Common myeloid progenitor, CD34-positive (primary cell): ENCODE results near the gene HDLBP.

Experiments used
- CTCF ChIA-PET: fragments of 350-600 bp; sonication (Branson Sonifier 250); formaldehyde crosslinking; loops from one replicate; lab custom pipeline; 2021; ENCODE audit warnings: antibody characterized with exemption; lab: Charles Lee
- POLR2A ChIA-PET: fragments of 350-600 bp; sonication (Branson Sonifier 250); formaldehyde crosslinking; loops from one replicate; lab custom pipeline; 2021; ENCODE audit warnings: antibody characterized with exemption; lab: Charles Lee
- DNase-seq, 3 donors: peaks; one replicate each; pipeline versions ENCODE4 v3.0.0 to v3.0.0-alpha.2; 2013
- H3K27ac ChIP-seq, 2 experiments: 1 replicate in 1 of 2; 2 replicates in 1 of 2; pipeline ENCODE4 v1.7.0; 2013; ENCODE audit warnings: inconsistent platforms in 2 of 2, low read length in 2 of 2, mild to moderate bottlenecking in 2 of 2, low read depth in 1 of 2, moderate library complexity in 1 of 2; ENCODE audit not compliant: severe bottlenecking in 2 of 2, insufficient read depth in 1 of 2, poor library complexity in 1 of 2
- H3K27me3 ChIP-seq, 5 experiments: replicated peaks in 2 of 5; 1 replicate in 3 of 5; 2 replicates in 2 of 5; pipeline versions ENCODE4 v1.6.1 to v1.7.0; 2013; ENCODE audit warnings: low read length in 4 of 5, mild to moderate bottlenecking in 2 of 5, moderate library complexity in 2 of 5, inconsistent platforms in 1 of 5; ENCODE audit not compliant: insufficient read depth in 5 of 5, control insufficient read depth in 4 of 5
- H3K36me3 ChIP-seq, 4 experiments: 1 replicate in 2 of 4; 2 replicates in 2 of 4; pipeline versions ENCODE4 v1.6.1 to v1.7.0; 2013; ENCODE audit warnings: low read length in 3 of 4, control low read depth in 1 of 4, mild to moderate bottlenecking in 1 of 4; ENCODE audit not compliant: control insufficient read depth in 4 of 4, insufficient read depth in 4 of 4
- H3K4me1 ChIP-seq, 4 experiments: 1 replicate in 3 of 4; 2 replicates in 1 of 4; pipeline versions ENCODE4 v1.6.1 to v1.7.1; 2013; ENCODE audit warnings: low read length in 3 of 4, mild to moderate bottlenecking in 3 of 4, control low read depth in 1 of 4, inconsistent platforms in 1 of 4, moderate library complexity in 1 of 4; ENCODE audit not compliant: control insufficient read depth in 4 of 4, insufficient read depth in 4 of 4; ENCODE audit errors: control extremely low read depth in 1 of 4
- H3K4me3 ChIP-seq, 7 experiments: 1 replicate in 4 of 7; 2 replicates in 3 of 7; pipeline versions ENCODE4 v1.5.1 to v1.7.0; 2013; ENCODE audit warnings: mild to moderate bottlenecking in 7 of 7, low read length in 6 of 7, moderate library complexity in 6 of 7, inconsistent platforms in 2 of 7, low read depth in 2 of 7, control low read depth in 1 of 7; ENCODE audit not compliant: insufficient read depth in 4 of 7, control insufficient read depth in 1 of 7; ENCODE audit errors: extremely low read depth in 1 of 7
- H3K9me3 ChIP-seq, 5 experiments: 1 replicate in 4 of 5; 2 replicates in 1 of 5; pipeline versions ENCODE4 v1.6.1 to v1.7.1; 2013; ENCODE audit warnings: low read length in 4 of 5, mild to moderate bottlenecking in 2 of 5, inconsistent platforms in 1 of 5, low read depth in 1 of 5, moderate library complexity in 1 of 5; ENCODE audit not compliant: control insufficient read depth in 4 of 5, insufficient read depth in 2 of 5; ENCODE audit errors: control extremely low read depth in 1 of 5
- WGBS: methylation state at CpG from one replicate; pipeline ENCODE4 v1.1.5; 2013; ENCODE audit not compliant: insufficient coverage; 5-methylcytosine and 5-hydroxymethylcytosine counted together

HDLBP gene

DNA sequence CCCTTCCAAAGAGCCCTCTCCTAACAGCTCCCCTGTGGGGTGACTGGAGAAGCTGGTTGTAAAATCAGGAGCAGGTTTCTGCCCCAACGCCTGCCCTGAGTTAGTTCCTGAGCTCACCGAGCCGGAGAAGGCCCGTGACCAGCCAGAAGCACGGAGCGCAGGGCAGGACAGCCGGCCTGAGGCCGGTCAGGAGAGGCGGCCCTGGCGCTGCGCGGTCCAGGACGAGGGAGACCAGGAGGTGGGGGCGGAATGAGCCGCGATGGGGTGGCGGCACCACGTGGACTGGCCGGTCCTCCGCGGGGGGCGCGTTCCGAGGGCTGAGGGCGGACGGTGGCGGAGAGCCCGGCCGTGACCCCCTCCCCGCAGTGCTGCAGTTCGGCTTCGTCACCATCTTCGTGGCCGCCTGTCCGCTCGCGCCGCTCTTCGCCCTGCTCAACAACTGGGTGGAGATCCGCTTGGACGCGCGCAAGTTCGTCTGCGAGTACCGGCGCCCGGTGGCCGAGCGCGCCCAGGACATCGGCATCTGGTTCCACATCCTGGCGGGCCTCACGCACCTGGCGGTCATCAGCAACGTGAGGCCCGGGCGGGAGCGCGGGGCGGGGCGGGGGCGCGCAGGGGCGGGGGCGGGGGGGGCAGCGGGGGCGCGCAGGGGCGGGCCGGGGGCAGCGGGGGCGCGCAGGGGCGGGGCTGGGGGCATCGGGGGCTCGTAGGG, 98.0 kb downstream of the HDLBP start:
- Histone ChIP-seq H3K36me3 (no peaks in the 10 kb centered on the region), H3K27me3 (peaks cover 0 to 2% (median 0%) of the 10 kb centered on the region in 5 experiments), H3K27ac (no peak overlapping the region), H3K9me3 (no peaks in the 10 kb centered on the region), H3K4me1 (peaks cover 2 to 19% (median 13%) of the 10 kb centered on the region in 4 experiments), H3K4me3 (peak overlapping the region; percentile 2 to 79 (median 53))
- ChIA-PET POLR2A (no interaction called here), CTCF (interaction anchor here (0.6 to 1.2 kb wide), 2 partner anchors 44 to 377 kb away, joined by 3 read pairs; no protein-coding TSS in a partner anchor)
- peak; percentile 58 to 80 (median 60) for DNase-seq
- 2% methylated on average over 37 of the region's 77 CpGs for WGBS

DNA sequence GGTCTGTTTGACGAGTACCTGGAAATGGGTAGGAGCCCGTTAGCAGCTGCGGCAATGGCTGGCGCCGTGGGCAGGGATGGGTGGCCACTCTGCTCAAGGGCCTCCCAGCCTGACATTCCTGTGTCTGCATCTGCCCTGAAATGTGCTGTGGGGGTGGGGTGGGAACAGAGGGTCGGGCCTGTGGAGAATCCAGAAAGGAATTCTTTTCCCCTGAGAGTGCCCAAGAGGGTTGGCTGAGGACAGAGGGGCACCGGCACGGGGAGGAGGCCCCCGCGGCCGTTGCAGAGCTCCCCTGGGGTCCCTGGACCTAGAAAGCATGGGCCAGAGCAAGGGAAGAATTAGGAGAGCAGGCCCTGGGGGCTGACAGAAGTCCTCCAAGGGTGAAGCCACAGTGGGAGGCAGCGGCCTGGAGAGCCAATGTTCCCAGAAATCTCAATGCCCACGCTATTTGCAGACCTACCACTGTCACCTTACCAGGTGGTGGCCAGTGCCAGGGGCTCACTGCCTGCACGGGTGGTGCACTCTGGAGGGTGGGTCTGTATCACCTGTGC, 99.2 kb downstream of the HDLBP start:
- Histone ChIP-seq H3K4me1 (peaks cover 2 to 22% (median 18%) of the 10 kb centered on the region in 4 experiments), H3K27me3 (peaks cover 0 to 2% (median 0%) of the 10 kb centered on the region in 5 experiments), H3K4me3 (no peak overlapping the region), H3K27ac (no peak overlapping the region), H3K36me3 (no peaks in the 10 kb centered on the region), H3K9me3 (no peaks in the 10 kb centered on the region)
- CTCF ChIA-PET: interaction anchor here (0.6 to 1.2 kb wide), 2 partner anchors 86 to 376 kb away, joined by 3 to 4 read pairs; no protein-coding TSS in a partner anchor
- DNase-seq: no peak
- POLR2A ChIA-PET: interaction anchor here (0.6 kb wide), 1 partner anchor 430 kb away, joined by 5 read pairs; no protein-coding TSS in a partner anchor
- 74% methylated on average over 10 of the region's 14 CpGs for WGBS

DNA sequence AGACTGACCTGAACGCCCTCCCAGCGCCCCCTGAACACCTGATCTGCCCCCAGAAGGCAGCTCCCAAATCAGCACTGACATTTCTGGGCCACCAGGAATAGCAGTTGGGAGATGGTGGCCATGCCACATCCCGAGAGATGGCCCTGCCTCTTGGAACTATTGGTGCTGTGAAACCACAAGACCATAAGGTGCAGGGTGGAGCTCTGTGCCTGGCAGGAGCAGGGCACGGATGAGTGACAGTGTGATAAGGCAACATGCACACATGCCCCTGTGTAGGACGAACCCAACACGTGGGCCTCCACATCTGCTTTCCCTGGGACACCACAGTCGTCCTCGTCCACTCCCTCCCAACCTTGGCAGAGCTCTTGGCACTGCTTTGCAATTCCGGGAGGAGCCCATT, 100.1 kb downstream of the HDLBP start:
- Histone ChIP-seq H3K27me3 (peaks cover 0 to 2% (median 0%) of the 10 kb centered on the region in 5 experiments), H3K4me3 (no peak overlapping the region), H3K4me1 (peaks cover 2 to 24% (median 22%) of the 10 kb centered on the region in 4 experiments), H3K27ac (no peak overlapping the region), H3K9me3 (no peaks in the 10 kb centered on the region), H3K36me3 (no peaks in the 10 kb centered on the region)
- DNase-seq: no peak
- ChIA-PET POLR2A (no interaction called here), CTCF (interaction anchor here (1.0 kb wide), 1 partner anchor 18 kb away, joined by 3 read pairs; no protein-coding TSS in a partner anchor)
- WGBS: 74% methylated on average over 9 of the region's 9 CpGs

GRCh38 chr2:241214766-241215165, 100.7 kb downstream of the HDLBP start:
- Histone ChIP-seq H3K4me3 (no peak overlapping the region), H3K27me3 (peaks cover 0 to 2% (median 0%) of the 10 kb centered on the region in 5 experiments), H3K4me1 (peaks cover 2 to 24% (median 22%) of the 10 kb centered on the region in 4 experiments), H3K27ac (no peak overlapping the region), H3K9me3 (no peaks in the 10 kb centered on the region), H3K36me3 (no peaks in the 10 kb centered on the region)
- 98% methylated on average over 6 of the region's 12 CpGs for WGBS
- POLR2A ChIA-PET: no interaction called here
- CTCF ChIA-PET: interaction anchor here (1.0 kb wide), 1 partner anchor 19 kb away, joined by 3 read pairs; no protein-coding TSS in a partner anchor
- DNase-seq: no peak

GRCh38 chr2:241214209-241214608, 101.3 kb downstream of the HDLBP start:
- 71% methylated on average over 10 of the region's 10 CpGs for WGBS

DNA sequence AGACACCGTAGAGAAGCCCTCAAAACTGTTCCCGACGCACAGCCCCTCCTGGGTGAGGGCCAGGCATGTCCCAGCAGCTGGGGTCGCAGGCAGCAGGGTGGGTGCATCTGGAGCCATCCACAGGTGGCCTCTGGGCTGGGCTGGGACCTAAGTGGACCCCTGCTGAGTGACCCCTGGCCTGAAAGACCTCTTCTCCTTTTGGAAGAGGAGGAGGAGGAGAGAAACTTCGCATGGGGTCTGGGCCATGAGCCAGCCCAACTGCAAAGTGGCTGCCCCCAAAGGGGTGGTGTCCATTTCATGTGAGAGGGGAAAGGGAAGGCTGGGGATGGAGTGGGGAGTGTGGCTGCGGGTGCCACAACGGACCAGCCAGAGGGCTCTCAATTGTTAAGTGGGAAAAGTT, 101.9 kb downstream of the HDLBP start:
- Histone ChIP-seq H3K4me3 (no peak overlapping the region), H3K36me3 (no peaks in the 10 kb centered on the region), H3K27me3 (peaks cover 0 to 2% (median 0%) of the 10 kb centered on the region in 5 experiments), H3K4me1 (peaks cover 0 to 14% (median 12%) of the 10 kb centered on the region in 4 experiments), H3K9me3 (no peaks in the 10 kb centered on the region), H3K27ac (no peak overlapping the region)
- no peak for DNase-seq
- ChIA-PET CTCF (interaction anchor here (1.3 kb wide), 1 partner anchor 18 kb away, joined by 3 read pairs; no protein-coding TSS in a partner anchor), POLR2A (interaction anchor here (1.0 kb wide), 1 partner anchor 133 kb away, joined by 3 read pairs; no protein-coding TSS in a partner anchor)
- 95% methylated on average over 5 of the region's 7 CpGs for WGBS

More at GRCh38 chr2:241214209-241214608, 101.3 kb downstream of the HDLBP start:
- Histone ChIP-seq H3K9me3 (no peaks in the 10 kb centered on the region), H3K27me3 (peaks cover 0 to 2% (median 0%) of the 10 kb centered on the region in 5 experiments), H3K27ac (no peak overlapping the region), H3K36me3 (no peaks in the 10 kb centered on the region), H3K4me3 (no peak overlapping the region), H3K4me1 (peaks cover 2 to 21% (median 19%) of the 10 kb centered on the region in 4 experiments)
- CTCF ChIA-PET: no interaction called here
- POLR2A ChIA-PET: interaction anchor here (1.0 kb wide), 1 partner anchor 134 kb away, joined by 3 read pairs; no protein-coding TSS in a partner anchor
- no peak for DNase-seq
